H9 (cell line): ENCODE results near the gene ABCG2. TPM values are rescaled to one million over a fixed set of nuclear protein-coding genes. Genes with fewer than 3 reads are reported as not detected.

Experiments
- DNase-seq: peaks from one replicate; pipeline ENCODE4 v3.0.0-alpha.2; 2017
- H2AFZ ChIP-seq: one replicate; pipeline ENCODE4 v1.6.1; 2013; ENCODE audit warnings: mild to moderate bottlenecking, low read length, control low read depth, moderate library complexity
- H2AK5ac ChIP-seq: 2 replicates; pipeline ENCODE4 v1.6.1; 2013; ENCODE audit warnings: low read length, control low read depth, mixed read lengths; ENCODE audit not compliant: insufficient read length
- H2BK120ac ChIP-seq: one replicate; pipeline ENCODE4 v1.6.1; 2013; ENCODE audit warnings: low read depth, mild to moderate bottlenecking, low read length, control low read depth, inconsistent platforms; ENCODE audit not compliant: poor library complexity, severe bottlenecking
- H2BK12ac ChIP-seq: 2 replicates; pipeline ENCODE4 v1.6.1; 2013; ENCODE audit warnings: low read length, control low read depth, mixed read lengths, low read depth; ENCODE audit not compliant: insufficient read length
- H2BK15ac ChIP-seq: 2 replicates; pipeline ENCODE4 v1.6.1; 2013; ENCODE audit warnings: low read depth, low read length, control low read depth
- H2BK20ac ChIP-seq: one replicate; pipeline ENCODE4 v1.6.1; 2013; ENCODE audit warnings: low read depth, mild to moderate bottlenecking, low read length, control low read depth, inconsistent platforms; ENCODE audit not compliant: poor library complexity, severe bottlenecking
- H2BK5ac ChIP-seq: 2 replicates; pipeline ENCODE4 v1.6.1; 2013; ENCODE audit warnings: low read length, control low read depth, mixed read lengths; ENCODE audit not compliant: insufficient read length
- H3K14ac ChIP-seq: 2 replicates; pipeline ENCODE4 v1.6.1; 2013; ENCODE audit warnings: low read length, control low read depth; ENCODE audit not compliant: insufficient read depth
- H3K18ac ChIP-seq: 2 replicates; pipeline ENCODE4 v1.6.1; 2013; ENCODE audit warnings: low read depth, mild to moderate bottlenecking, mixed read lengths, low read length, control low read depth; ENCODE audit not compliant: insufficient read length
- H3K23ac ChIP-seq: 2 replicates; pipeline ENCODE4 v1.6.1; 2013; ENCODE audit warnings: low read length, control low read depth, mixed read lengths, low read depth; ENCODE audit not compliant: insufficient read length
- H3K23me2 ChIP-seq: 2 replicates; pipeline ENCODE4 v1.6.1; 2013; ENCODE audit warnings: low read depth, mild to moderate bottlenecking, mixed read lengths, low read length, control low read depth; ENCODE audit not compliant: insufficient read length, poor library complexity, severe bottlenecking
- H3K27ac ChIP-seq: 2 replicates; pipeline ENCODE4 v1.5.1; 2013; ENCODE audit warnings: low read length, control low read depth, mixed read lengths, low read depth; ENCODE audit not compliant: insufficient read length
- H3K27me3 ChIP-seq: 2 replicates; pipeline ENCODE4 v1.6.1; 2013; ENCODE audit warnings: low read length, control low read depth, inconsistent platforms; ENCODE audit not compliant: insufficient read depth
- H3K4ac ChIP-seq: 2 replicates; pipeline ENCODE4 v1.6.1; 2013; ENCODE audit warnings: low read depth, mild to moderate bottlenecking, control low read depth, inconsistent platforms, low read length, moderate library complexity
- H3K4me1 ChIP-seq: 2 replicates; pipeline ENCODE4 v1.6.1; 2013; ENCODE audit warnings: low read length, control low read depth, inconsistent platforms; ENCODE audit not compliant: insufficient read depth
- H3K4me2 ChIP-seq: 2 replicates; pipeline ENCODE4 v1.6.1; 2013; ENCODE audit warnings: low read length, control low read depth, mixed read lengths; ENCODE audit not compliant: insufficient read length, insufficient read depth
- H3K56ac ChIP-seq: 2 replicates; pipeline ENCODE4 v1.6.1; 2013; ENCODE audit warnings: low read depth, mild to moderate bottlenecking, mixed read lengths, low read length, control low read depth; ENCODE audit not compliant: insufficient read length
- H3K79me1 ChIP-seq: 2 replicates; pipeline ENCODE4 v1.6.1; 2013; ENCODE audit warnings: low read depth, mild to moderate bottlenecking, moderate library complexity, low read length, control low read depth, inconsistent platforms; ENCODE audit not compliant: insufficient read depth, poor library complexity, severe bottlenecking
- H3K79me2 ChIP-seq: 2 replicates; pipeline ENCODE4 v1.6.1; 2013; ENCODE audit warnings: low read length, control low read depth, inconsistent platforms; ENCODE audit not compliant: insufficient read depth
- H3K9ac ChIP-seq: 2 replicates; pipeline ENCODE4 v1.6.1; 2013; ENCODE audit warnings: low read length, control low read depth, mixed read lengths; ENCODE audit not compliant: insufficient read length; ENCODE audit errors: extremely low read depth
- H3K9me3 ChIP-seq: one replicate; pipeline ENCODE4 v1.6.1; 2013; ENCODE audit warnings: low read depth, low read length, inconsistent platforms; ENCODE audit not compliant: control insufficient read depth
- H3T11ph ChIP-seq: one replicate; pipeline ENCODE4 v1.6.1; 2013; ENCODE audit warnings: mild to moderate bottlenecking, low read length, control low read depth, inconsistent platforms
- H4K20me1 ChIP-seq: one replicate; pipeline ENCODE4 v1.6.1; 2013; ENCODE audit not compliant: control insufficient read depth, insufficient read length, insufficient read depth
- H4K5ac ChIP-seq: 2 replicates; pipeline ENCODE4 v1.6.1; 2013; ENCODE audit warnings: low read depth, mild to moderate bottlenecking, mixed read lengths, low read length, control low read depth; ENCODE audit not compliant: insufficient read length
- H4K8ac ChIP-seq: replicated peaks from 2 replicates; pipeline ENCODE4 v1.6.1; 2013; ENCODE audit warnings: low read length, control low read depth, mixed read lengths, low read depth; ENCODE audit not compliant: insufficient read length
- H4K91ac ChIP-seq: 2 replicates; pipeline ENCODE4 v1.6.1; 2013; ENCODE audit warnings: low read depth, mild to moderate bottlenecking, moderate library complexity, mixed read lengths, low read length, control low read depth; ENCODE audit not compliant: insufficient read length
- H3K27ac Mint-ChIP-seq, 3 experiments: 2 replicates in 2 of 3; 3 replicates in 1 of 3; pipeline ENCODE4 v1.8.0; 2020 to 2021; ENCODE audit warnings: mixed read lengths in 3 of 3, mild to moderate bottlenecking in 1 of 3, moderate library complexity in 1 of 3
- H3K27me3 Mint-ChIP-seq: 2 replicates; pipeline ENCODE4 v1.8.0; 2021; ENCODE audit warnings: low read depth, mild to moderate bottlenecking, moderate library complexity, mixed read lengths
- H3K36me3 Mint-ChIP-seq, 3 experiments: 2 replicates in 2 of 3; 3 replicates in 1 of 3; pipeline ENCODE4 v1.8.0; 2020 to 2021; ENCODE audit warnings: low read depth in 3 of 3, mixed read lengths in 3 of 3; ENCODE audit not compliant: insufficient read depth in 1 of 3
- H3K4me1 Mint-ChIP-seq, 2 experiments: 2 replicates each; pipeline ENCODE4 v1.8.0; 2020; ENCODE audit warnings: mixed read lengths in 2 of 2
- H3K4me3 Mint-ChIP-seq, 2 experiments: 2 replicates in 1 of 2; 3 replicates in 1 of 2; pipeline ENCODE4 v1.8.0; 2020 to 2021; ENCODE audit warnings: mild to moderate bottlenecking in 2 of 2, mixed read lengths in 2 of 2, moderate library complexity in 1 of 2
- H3K9me3 Mint-ChIP-seq, 2 experiments: 2 replicates in 1 of 2; 3 replicates in 1 of 2; pipeline ENCODE4 v1.8.0; 2020; ENCODE audit warnings: mild to moderate bottlenecking in 2 of 2, mixed read lengths in 2 of 2, moderate library complexity in 1 of 2
- WGBS: extraction: QIAGEN DNeasy Blood & Tissue Kit; methylation state at CpG from one replicate; pipeline ENCODE4 v1.1.7; 2013; ENCODE audit warnings: missing lambda C conversion rate, low lambda C conversion rate, mixed read lengths; ENCODE audit not compliant: insufficient read length; ENCODE audit errors: extremely low coverage; 5-methylcytosine and 5-hydroxymethylcytosine counted together
- total RNA-seq: library from RNA; stranded (reverse); gene quantifications from 2 replicates; pipeline ENCODE4 v1.2.1, GENCODE V29; 2021
- TF ChIP-seq, protein P1 (sequence below): fragments of 200-600 bp; sonication (generic); conservative IDR thresholded peaks from 3 replicates; pipeline ENCODE4 v1.8.0; 2021; ENCODE audit warnings: antibody characterized with exemption, mild to moderate bottlenecking

ABCG2 gene
- total RNA-seq, 1 experiment from 2014 or later = 1.5 TPM

DNA sequence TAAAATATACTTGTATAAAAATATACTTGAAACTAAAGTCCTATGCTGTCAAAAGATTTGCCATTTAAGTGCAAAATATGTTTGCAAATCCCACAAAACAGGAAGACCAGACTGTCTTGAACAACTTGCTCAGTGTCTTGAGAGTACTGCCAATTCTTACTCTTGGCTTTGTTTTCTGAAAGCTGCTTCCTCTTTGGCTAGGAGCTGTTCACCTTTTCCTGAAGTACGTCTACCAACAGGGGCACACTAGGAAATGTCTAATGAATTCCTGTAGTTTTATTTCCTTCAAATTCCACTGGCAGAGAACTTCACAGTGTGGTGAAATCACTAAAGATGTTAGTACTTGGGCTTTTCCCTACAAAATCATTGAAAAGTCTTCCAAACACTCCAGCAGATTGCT lies 46.4 kb upstream of the ABCG2 start:
- H3K4me1 Mint-ChIP-seq = peaks cover 25 to 32% of the 10 kb centered on the region in 2 experiments
- DNase-seq = no peak
- H4K91ac ChIP-seq = no peak overlapping the region
- no peak overlapping the region for H3K14ac ChIP-seq
- H2AK5ac ChIP-seq = no peak overlapping the region
- no peaks in the 10 kb centered on the region for H3K79me1 ChIP-seq
- H3K4me3 Mint-ChIP-seq = no peak overlapping the region
- H3K27me3 ChIP-seq = no peaks in the 10 kb centered on the region
- no peaks in the 10 kb centered on the region for H3K27me3 Mint-ChIP-seq
- no peak overlapping the region; a peak in 1 of 7 replicates for H3K27ac Mint-ChIP-seq
- no CpG with 5 or more reads among the region's 1 CpG for WGBS
- H3K4me1 ChIP-seq = peaks cover 5% of the 10 kb centered on the region; the same call in 1 of the 2 replicates
- no peak overlapping the region for H2BK20ac ChIP-seq
- TF ChIP-seq, protein P1, sequence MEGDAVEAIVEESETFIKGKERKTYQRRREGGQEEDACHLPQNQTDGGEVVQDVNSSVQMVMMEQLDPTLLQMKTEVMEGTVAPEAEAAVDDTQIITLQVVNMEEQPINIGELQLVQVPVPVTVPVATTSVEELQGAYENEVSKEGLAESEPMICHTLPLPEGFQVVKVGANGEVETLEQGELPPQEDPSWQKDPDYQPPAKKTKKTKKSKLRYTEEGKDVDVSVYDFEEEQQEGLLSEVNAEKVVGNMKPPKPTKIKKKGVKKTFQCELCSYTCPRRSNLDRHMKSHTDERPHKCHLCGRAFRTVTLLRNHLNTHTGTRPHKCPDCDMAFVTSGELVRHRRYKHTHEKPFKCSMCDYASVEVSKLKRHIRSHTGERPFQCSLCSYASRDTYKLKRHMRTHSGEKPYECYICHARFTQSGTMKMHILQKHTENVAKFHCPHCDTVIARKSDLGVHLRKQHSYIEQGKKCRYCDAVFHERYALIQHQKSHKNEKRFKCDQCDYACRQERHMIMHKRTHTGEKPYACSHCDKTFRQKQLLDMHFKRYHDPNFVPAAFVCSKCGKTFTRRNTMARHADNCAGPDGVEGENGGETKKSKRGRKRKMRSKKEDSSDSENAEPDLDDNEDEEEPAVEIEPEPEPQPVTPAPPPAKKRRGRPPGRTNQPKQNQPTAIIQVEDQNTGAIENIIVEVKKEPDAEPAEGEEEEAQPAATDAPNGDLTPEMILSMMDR = no peak
- no peaks in the 10 kb centered on the region for H3K23me2 ChIP-seq
- H2BK120ac ChIP-seq = no peak overlapping the region
- no peak overlapping the region for H2BK12ac ChIP-seq
- no peak overlapping the region for H3K18ac ChIP-seq
- H2BK5ac ChIP-seq = no peak overlapping the region
- H4K5ac ChIP-seq = no peak overlapping the region
- H3K23ac ChIP-seq = no peak overlapping the region
- H3K4me2 ChIP-seq = no peak overlapping the region
- no peaks in the 10 kb centered on the region for H3K9me3 ChIP-seq
- H3K9ac ChIP-seq = no peak overlapping the region
- H4K20me1 ChIP-seq = no peaks in the 10 kb centered on the region
- H2BK15ac ChIP-seq = no peak overlapping the region
- H3K79me2 ChIP-seq = no peaks in the 10 kb centered on the region
- H3T11ph ChIP-seq = no peak overlapping the region
- no peak overlapping the region for H3K4ac ChIP-seq
- H3K36me3 Mint-ChIP-seq = no peaks in the 10 kb centered on the region
- H4K8ac ChIP-seq = no peak overlapping the region
- no peak overlapping the region for H3K56ac ChIP-seq
- H3K9me3 Mint-ChIP-seq = no peaks in the 10 kb centered on the region
- H3K27ac ChIP-seq = no peak overlapping the region
- H2AFZ ChIP-seq = no peak overlapping the region
